Omental fat pad (tissue), 4 donors: ENCODE measurements around the gene CIDEB. TPM values are rescaled to one million over a fixed set of nuclear protein-coding genes. Genes with fewer than 3 reads are reported as not detected.

ENCODE experiments used
- ATAC-seq: fragments of 150-250 bp; one replicate; pipeline ENCODE4 v1.9.1; 2016; ENCODE audit warnings: mild to moderate bottlenecking, moderate library complexity; ENCODE audit not compliant: low FRiP score
- DNase-seq: peaks from one replicate; pipeline ENCODE4 v3.0.0-alpha.2; 2019; ENCODE audit warnings: low spot score
- total RNA-seq, 4 donors: library from RNA; depleted of rRNA; stranded (reverse); fragments of >200 nt; gene quantifications; one replicate each; pipeline ENCODE4 v1.1.0, GENCODE V29; 2016
- TF ChIP-seq, protein P1 (sequence below), 3 donors: fragments of 450-650 bp; IDR thresholded peaks; one replicate each; pipeline ENCODE4 v1.5.1; 2016 to 2017; ENCODE audit warnings: antibody characterized with exemption in 3 of 3, mild to moderate bottlenecking in 3 of 3, moderate library complexity in 2 of 3

CIDEB gene
- total RNA-seq, 4 donors from 2014 or later = 9.1 to 23.8 (median 14.3) TPM

DNA sequence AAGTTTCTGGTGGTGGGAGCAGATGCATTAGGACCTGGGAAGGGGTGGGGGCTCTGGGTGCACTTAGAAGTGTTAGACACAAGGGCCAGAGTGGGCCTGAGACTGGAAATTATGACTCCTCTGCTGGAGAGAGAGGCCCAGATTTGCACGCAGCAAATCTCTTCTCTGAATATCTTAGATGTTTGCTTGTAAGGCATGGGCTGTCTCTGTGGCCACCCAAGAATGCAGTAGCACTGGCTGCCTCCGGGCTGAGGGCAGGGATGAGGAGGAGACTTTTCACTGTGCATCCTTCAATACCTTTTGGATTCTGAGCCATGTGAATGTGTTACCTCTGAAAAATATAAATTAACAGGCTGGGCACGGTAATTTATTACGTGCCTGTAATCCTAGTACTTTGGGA, 22.4 kb downstream of the CIDEB start:
- ATAC-seq (no peak), DNase-seq (no peak)
- TF ChIP-seq, protein P1, sequence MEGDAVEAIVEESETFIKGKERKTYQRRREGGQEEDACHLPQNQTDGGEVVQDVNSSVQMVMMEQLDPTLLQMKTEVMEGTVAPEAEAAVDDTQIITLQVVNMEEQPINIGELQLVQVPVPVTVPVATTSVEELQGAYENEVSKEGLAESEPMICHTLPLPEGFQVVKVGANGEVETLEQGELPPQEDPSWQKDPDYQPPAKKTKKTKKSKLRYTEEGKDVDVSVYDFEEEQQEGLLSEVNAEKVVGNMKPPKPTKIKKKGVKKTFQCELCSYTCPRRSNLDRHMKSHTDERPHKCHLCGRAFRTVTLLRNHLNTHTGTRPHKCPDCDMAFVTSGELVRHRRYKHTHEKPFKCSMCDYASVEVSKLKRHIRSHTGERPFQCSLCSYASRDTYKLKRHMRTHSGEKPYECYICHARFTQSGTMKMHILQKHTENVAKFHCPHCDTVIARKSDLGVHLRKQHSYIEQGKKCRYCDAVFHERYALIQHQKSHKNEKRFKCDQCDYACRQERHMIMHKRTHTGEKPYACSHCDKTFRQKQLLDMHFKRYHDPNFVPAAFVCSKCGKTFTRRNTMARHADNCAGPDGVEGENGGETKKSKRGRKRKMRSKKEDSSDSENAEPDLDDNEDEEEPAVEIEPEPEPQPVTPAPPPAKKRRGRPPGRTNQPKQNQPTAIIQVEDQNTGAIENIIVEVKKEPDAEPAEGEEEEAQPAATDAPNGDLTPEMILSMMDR (IDR thresholded peaks at IDR 0.05) = no peak

DNA sequence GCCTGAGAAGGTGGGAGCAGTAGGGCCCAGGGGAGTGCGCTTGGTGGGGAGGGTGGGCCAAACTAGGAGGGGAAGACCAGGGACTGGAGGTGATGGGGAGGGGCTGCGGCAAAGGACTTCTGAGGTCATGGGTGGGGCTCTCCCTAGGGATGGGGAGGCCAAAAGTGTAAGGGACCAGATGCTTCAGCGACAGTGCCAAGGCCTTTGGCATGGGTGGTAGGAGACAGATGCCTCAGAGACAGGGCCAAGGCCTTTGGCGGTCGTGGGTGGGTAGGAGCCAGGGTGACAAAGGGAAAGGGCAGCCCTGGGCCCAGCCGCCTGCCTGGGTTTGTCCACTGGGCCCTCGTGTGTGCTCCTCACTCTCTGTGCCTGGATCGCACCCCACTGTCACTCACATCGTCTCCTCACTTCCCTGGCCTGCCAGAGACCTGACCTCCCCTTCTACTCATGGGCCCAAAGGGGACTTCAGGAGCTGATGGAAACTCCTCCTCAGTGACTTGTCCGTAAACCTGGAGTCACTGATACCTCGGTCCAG, 23.2 kb downstream of the CIDEB start:
- DNase-seq (no peak), ATAC-seq (no peak)
- TF ChIP-seq, protein P1 (IDR thresholded peaks at IDR 0.05) = no peak

DNA sequence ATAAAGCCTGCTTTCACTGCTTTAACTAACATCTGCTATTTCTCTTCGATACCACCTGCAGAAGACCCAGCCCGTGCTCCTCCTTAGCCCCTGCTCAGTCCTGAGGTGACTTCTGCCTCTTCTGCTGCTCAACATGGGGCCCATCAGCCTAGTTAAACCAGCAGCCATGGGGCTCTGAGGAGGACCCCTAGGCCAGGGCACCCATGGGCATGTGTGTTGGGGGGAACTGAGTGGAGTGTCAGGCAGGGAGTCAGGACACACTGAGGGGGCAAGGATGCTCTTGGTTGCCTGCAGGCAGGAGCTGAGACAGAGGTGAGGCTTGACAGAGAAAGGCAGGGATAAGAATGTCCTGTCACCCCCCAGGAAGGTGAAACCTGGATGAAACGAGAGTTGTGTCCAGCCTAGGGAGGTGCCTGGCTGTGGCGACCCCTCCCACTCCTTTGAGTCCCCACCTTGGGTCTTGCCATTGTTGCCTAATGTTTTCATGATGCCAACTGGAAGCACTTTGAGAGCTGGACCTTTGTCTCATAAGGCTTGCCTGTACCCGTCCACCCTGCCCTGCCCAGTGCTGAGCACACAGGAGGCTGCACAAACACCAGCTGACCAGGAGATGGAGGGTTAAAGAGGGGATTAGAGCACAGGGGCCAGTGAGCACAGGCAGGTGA, 23.8 kb downstream of the CIDEB start:
- TF ChIP-seq, protein P1 (IDR thresholded peaks at IDR 0.05) = no peak
- ATAC-seq (no peak), DNase-seq (no peak)

DNA sequence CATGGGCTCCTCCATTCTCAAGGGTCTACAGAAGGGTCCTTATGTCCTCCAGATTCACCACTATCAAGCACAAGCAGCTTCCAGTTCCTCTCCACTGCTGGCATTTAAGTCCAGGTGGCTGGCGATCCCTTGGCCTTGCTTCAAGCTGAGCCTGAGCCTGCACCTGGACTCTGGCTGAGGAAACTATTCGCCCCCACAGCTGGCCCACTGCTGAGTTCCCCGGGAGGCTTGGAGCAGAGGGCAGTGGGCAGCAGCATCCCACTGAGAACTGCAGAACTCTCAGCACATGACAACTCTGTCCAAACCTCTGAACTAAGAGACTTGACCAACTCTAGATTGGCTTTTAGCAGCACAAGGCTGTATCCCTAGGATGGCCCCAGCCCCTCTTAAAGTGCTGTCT, 25.0 kb downstream of the CIDEB start:
- DNase-seq (no peak), ATAC-seq (no peak)
- TF ChIP-seq, protein P1 (IDR thresholded peaks at IDR 0.05) = no peak

DNA sequence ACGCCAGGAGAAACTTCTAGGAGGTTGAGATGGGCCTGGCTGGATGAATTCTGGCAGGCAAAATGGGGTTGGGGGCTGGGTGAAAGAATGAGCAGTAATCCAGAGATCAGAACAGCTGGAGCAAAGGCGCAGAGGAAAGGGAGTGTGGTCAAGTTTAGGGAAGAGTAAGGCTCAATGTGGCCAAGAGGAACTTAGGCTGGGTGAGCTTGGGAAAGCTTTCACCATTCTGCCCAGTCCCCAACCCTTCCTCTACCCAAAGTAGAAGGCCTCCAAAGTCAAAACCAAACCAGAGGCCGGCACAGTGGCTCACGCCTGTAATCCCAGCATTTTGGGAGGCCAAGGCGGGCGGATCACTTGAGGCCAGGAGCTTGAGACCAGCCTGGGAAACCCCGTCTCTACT, 26.1 kb downstream of the CIDEB start:
- TF ChIP-seq, protein P1 (IDR thresholded peaks at IDR 0.05) = no peak
- no peak for DNase-seq
- no peak for ATAC-seq

DNA sequence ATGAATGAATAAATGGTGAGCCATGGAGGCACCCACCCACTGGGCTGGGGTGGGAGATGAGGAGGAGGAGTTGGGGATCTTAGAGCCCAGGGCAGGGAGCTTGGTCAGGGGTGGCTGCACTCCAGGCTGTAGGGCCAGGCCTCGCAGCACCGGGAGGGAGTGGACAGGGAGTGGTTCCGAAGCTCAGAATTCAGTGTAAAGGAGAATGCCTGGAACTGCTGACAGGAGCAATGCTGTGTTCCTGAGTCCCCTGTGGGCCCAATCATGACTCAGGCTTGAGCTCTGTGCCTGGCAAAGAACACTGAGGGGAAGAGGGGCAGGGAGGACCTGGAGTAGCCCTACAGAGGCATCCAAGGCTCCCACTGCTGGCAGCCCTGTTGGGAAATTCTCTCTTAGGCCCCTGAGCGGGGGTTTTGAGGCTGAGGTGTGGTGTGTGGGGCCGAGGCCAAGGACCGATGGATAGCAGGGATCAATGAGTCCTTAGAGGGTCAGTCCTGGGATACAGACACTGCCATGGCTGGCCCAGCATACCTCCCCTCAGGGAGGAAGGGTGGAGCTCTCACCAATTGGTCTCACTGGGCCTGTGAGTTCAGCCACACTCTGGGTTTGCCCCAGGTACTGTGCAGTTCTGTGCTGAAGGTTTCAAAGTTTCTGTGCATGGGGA, 26.8 kb downstream of the CIDEB start:
- TF ChIP-seq, protein P1 (IDR thresholded peaks at IDR 0.05) = no peak
- DNase-seq (no peak), ATAC-seq (peak; percentile 79)
